NCI-H2029 treated with DMSO at 0.1 percent for 48 hours (cell line): ENCODE measurements around the gene SYTL1.
A peak's percentile ranks its signal among the peaks of the same experiment; 100 is the strongest.

ENCODE experiments used
- DNase-seq: peaks from one replicate; lab custom pipeline; 2025; lab: John Stamatoyannopoulos, UW

SYTL1 gene

DNA sequence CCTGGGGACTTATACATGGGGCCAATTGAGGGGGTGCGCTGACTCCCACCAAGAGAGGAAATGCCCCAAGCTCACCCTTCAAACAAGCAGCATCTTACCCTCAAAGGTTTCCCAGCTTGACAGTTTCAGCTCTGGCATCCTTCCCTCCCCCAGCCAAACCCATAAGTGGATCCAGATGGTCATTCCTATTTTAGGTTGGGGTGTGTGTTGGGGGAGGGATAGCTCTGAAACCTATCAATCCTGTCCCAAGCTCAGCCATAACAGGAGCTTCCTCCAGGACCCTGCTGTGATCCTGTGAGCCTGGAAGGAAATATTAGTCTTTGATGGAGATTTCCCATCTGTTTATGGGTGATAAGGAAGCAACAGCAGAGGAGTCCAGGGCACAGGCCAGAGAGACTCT is 23.2 kb upstream of the SYTL1 start:
- DNase-seq, result no peak

GRCh38 chr1:27321813-27322568 is 19.8 kb upstream of the SYTL1 start, which contains the start of gene TMEM222:
Gene TMEM222 (plus strand): TSS chr1:27322163. CDS start chr1:27322198, 35 bp downstream.
- peak; percentile 86 for DNase-seq

GRCh38 chr1:27322569-27323240 is 19.1 kb upstream of the SYTL1 start:
- DNase-seq, result no peak

DNA sequence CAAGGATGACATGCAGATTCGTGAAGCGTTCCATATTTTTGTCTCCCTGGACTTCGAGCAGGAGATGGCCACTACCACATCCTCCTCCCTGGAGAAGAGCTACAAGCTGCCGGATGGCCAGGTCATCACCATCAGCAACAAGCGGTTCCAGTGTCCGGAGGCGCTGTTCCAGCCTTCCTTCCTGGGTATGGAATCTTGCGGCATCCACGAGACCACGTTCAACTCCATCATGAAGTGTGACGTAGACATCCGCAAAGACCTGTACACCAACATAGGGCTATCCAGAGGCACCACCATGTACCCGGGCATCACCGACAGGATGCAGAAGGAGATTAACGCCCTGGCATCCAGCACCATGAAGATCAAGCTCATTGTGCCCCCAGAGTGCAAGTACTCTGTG is 16.5 kb upstream of the SYTL1 start:
- DNase-seq, result no peak

- no peak for DNase-seq
These were observed 13.9 kb upstream of the SYTL1 start for GRCh38 chr1:27327964-27328363.

- no peak for DNase-seq
These were observed 11.0 kb upstream of the SYTL1 start for GRCh38 chr1:27330786-27331185.

GRCh38 chr1:27331426-27331825 is 10.4 kb upstream of the SYTL1 start:
- DNase-seq, result no peak

- DNase-seq, result no peak
These were observed 9.9 kb upstream of the SYTL1 start for GRCh38 chr1:27331922-27332321.

GRCh38 chr1:27332536-27333281 is 9.1 kb upstream of the SYTL1 start:
- no peak for DNase-seq

- no peak for DNase-seq
These were observed 8.0 kb upstream of the SYTL1 start for GRCh38 chr1:27333717-27334279.

DNA sequence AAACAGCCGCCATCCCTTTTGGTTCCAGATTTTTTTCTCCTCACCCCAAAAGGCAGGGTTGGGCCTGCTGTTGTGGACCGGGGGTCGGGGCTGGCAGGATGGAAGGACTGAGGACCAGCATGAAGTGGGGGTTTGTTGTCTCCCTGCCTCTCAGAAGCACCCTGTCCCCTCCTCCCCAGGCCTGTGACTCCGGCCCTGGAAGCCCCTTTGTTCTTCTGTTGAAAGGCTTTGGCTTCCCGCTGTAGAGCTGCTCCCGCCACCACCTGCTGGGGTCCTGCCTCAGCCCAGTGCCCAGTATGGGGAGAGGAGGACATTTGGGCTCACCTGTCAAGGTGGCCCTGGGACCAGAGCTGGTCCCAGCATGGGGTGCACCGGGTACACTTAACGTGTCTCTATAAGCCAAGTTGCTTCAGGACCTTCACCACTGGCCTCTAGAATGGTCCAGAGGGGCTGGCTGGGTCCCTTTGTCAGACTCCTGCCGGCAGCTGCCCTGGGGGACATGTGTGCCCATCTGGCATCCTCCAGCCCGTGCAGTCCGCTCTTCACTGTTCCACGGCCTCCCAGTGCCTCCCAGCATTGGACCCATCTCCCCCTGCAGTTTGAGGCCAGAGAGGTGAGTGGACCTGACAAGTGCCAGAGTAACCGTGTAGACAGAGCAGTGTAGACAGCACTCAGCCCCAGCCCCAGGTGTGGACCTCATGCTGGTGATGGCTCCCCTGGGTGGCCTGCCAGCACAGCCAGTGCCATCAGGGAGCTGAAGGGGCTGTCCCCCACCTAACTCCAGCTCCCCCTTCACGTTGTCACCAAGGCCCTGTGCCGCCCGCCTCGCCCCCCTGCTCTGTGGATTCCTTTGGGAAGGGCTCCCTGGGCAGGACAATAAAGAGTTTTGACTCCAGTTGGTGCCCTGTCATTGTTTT is 6.1 kb upstream of the SYTL1 start:
- DNase-seq, result no peak

GRCh38 chr1:27336756-27337155 is 5.1 kb upstream of the SYTL1 start:
- no peak for DNase-seq

GRCh38 chr1:27338751-27339150 is 3.1 kb upstream of the SYTL1 start:
- DNase-seq, result no peak

DNA sequence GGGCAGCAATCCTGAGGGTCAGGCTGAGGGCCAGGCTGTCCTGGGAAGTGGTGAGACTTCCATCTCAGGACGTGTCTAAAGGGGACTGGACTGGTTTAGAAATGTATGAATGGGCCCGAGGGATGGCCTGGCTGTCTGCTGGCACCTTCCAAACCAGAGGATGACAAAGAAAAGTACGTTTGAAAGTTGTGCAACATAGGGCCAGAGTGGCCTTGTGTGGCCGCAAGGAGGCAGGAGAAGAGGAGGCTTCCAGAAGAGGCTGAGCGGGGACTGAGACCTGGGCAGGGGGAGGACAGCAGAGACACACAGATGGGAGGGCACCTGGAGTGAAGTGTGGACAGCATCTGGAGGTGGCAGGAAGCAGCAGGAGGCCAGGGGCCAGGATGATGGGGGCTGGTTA is 2.6 kb upstream of the SYTL1 start:
- DNase-seq, result no peak

DNA sequence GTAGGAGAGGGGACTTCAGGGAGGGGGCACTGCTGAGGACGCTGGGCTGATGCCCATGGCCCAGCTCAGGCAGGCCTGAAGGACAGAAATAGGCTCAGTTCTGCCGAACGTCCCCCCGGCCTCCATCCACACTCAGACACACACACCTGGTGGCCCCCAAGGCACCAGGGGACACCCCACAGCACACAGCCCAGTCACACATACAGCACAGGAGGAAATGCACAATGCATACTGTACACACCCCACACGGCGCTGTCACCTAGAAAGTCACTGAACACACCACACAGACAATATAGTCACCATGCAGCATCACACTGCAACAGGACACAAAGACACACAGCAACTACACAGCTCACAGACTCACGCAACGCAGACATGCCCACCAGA is 562 bp downstream of the SYTL1 start:
- no peak for DNase-seq

DNA sequence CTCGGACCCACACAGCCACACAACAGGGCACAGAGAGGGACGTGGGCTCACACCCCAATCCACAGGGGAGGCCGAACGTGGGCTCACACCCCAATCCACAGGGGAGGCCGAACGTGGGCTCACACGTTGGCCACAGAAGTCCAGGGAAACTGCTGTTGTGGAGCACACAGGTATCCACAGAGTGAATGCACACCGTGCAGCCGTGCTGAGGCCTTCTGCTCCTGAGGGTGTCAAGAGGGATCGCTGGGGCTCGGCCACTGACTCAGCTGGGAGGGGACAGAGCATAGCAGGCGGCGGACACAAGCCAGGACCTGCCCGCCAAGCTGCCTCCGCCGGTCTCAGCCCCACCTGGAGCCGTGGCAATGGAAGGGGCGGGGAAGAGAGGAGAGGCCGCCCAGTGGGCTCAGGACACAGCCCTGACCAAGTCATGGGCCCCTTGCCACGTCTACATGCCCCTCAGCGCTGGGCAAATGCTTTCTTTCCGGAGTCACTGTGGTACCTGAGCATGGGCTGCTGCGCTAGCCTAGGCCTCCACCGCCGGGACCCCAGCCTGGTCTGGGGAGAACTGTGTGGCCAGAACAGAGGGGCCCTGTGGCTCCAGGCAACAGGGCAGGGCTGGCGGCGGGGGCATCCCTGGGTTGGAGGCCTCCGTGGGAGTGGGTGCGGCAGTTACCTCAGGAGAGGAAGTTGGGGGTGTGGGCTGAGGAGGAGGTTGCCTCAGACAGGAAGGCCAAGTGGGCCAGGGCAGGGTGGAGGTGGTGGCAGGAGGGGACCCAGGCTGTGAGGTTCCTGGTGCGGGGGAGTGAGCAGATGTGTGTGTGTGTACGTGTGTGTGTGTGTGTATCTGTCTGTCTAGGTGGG is 1.2 kb downstream of the SYTL1 start:
- DNase-seq, result no peak

DNA sequence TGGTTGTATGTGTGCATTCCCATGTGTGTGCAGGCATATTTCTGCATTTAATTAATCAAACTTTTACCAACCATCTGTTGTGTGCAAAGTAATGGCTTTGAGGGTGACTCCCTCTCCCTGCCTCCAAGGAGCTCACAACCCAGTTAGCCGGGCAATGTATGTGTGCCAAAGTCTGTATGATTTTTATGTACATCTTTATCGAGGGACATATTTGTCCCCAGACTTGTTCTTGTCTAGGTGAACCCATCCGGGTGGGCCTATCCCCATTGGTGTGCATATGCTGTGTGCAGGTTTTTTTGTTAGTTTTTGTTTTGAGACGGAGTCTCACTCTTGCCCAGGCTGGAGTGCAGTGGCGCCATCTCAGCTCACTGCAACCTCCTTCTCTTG is 1.8 kb downstream of the SYTL1 start:
- DNase-seq, result no peak

DNA sequence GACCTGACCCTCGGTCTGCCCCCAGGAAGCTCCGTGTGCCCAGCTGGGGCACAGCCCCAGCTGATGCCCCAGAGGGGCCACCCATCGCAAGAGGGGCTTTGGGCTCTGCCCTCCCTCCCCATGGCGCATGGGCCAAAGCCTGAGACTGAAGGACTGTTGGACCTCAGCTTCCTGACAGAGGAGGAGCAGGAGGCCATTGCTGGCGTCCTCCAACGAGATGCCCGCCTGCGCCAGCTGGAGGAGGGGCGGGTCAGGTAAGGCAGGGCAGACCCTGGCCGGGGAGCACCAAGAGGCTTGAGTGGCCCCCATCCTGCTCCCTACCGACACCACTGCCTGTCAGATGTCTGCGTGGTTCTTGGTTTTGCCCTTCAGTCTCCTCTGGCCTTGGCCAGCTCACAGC is 3.5 kb downstream of the SYTL1 start:
- DNase-seq, result no peak

DNA sequence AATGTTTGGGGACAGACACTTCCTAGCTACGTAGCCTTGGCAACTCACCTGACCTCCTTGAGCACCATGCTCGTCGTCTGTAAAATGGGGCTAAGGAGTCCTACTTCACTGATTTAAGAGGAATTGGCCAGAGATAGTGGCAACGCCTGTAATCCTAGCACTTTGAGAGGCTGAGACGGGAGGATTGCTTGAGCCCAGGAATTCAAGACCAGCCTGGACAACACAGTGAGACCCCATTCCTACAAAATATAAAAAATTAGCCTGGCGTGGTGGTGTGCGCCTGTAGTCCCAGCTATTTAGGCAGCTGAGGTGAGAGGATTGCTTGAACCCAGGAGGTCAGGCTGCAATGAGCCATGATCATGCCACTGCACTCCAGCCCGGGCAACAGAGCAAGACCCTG is 4.5 kb downstream of the SYTL1 start:
- DNase-seq, result no peak

DNA sequence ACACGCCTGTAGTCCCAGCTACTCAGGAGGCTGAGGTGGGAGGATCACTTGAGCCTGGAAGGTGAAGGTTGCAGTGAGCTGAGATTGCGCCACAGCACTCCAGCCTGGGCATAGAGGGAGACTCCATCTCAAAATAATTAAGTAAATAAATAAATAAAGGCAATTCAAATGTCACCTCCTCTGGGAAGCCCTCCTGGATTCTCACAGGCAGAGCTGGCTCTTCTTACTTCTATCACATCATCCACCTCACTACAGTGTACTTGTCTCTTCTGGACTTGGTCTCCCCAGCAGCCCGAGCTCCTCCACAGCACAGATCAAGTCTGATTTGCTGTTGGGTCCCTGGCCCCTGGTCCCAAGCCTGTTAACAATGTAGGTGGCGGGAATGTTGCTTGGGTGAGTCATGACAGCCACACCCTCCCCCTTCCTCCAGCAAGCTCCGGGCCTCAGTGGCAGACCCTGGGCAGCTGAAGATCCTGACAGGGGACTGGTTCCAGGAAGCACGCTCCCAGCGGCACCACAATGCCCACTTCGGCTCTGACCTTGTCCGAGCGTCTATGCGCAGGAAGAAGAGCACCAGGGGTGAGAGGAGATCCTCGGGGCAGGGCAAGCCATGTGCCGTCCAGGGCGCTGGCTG is 5.3 kb downstream of the SYTL1 start:
- DNase-seq, result no peak
